ENCODE data around the gene DRC1.

DRC1 gene

DNA sequence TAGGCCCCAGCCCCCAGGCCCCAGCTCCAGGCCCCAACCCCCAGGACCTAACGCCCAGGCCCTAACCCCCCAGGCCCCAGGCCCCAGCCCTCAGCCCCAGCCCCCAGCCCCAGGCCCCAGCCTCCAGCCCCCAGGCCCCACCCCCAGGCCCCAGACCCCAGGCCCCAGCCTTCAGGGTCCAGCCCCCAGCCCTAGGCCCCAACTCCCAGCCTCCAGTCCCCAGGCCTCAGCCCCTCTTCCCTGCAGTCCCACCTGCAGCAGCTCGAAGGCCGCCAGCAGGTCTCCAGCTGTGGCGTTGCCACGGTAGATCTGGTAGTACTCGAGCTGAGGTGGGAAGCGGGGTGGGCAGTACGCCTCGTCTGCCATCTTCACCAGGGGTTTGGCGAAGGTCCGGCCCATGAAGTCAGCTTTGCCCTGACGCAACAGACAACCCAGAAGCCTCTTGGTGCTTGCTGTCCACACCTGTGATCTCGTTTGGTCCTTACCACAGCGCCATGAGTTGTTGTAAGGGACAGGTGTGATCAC, 72.6 kb downstream of the DRC1 start:
- peak in 2 of 10 donors; percentile 73 to 81 for DNase-seq
- intact Hi-C loops (cut with DNase I) = no loop called here

DNA sequence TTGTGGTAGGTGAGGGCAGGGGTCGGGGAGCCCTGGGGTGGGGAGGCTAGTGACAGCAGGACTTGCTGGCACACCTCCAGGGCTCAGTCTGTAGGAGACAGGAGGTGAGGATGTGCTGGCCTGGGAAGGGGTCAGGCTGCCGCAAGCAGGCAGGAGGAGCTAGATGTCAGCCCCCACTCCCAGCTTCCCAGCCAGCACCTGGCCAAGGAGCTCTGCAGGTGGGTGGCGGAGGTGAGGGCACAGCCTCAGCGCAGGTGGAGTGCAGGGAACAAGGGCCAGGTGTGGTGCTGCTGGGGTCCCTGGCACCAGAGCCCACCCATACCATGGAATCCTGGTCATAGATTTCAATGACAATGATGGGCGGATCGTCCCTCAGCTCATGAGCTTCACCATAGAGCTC, 73.3 kb downstream of the DRC1 start:
- DNase-seq = peak in 1 of 10 donors; percentile 73
- intact Hi-C loops (cut with DNase I) = no loop called here

DNA sequence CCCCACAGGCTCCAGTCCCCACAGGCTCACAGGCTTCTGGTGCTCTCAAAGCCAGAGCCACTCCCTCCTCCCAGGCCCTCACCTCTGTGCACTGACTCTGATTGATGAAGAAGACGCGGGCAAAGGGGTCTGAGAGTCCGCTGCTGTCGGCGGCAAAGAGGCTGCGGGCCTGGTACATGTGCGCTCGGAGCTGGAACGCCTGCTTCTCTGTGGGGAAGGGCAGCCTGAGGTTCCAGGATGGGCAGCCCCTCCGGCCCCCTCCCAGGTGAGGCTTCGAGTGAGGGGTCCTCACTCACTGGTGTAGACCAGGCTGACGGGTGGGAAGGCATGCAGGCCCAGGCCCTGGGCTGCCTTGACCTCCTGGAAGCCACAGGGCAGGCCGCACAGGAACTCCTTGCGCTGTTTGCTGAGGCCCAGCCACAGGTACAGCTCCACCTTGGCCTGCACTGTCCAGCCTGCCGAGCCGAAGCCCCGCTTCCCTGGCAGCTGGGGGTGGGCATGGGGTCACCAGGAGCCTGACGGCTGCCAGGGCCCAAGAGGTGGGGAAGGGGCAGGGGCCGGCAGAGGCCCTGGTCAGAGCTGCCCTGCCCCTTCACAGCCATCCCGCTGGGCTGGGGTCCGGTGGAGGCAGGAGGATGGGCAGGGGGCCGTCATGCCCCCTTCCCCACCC, 74.2 kb downstream of the DRC1 start:
- DNase-seq = peak in 2 of 10 donors; percentile 63 to 77
- intact Hi-C loops (cut with DNase I) = no loop called here

- DNase-seq = peak in 1 of 10 donors; percentile 55
- intact Hi-C loops (cut with DNase I) = no loop called here
Measured at GRCh38 chr2:26477126-26477910, 75.6 kb downstream of the DRC1 start.

GRCh38 chr2:26477911-26478253, 76.2 kb downstream of the DRC1 start, which contains the start of gene OTOF:
OTOF (minus strand) TSS chr2:26478124.
- intact Hi-C loops (cut with DNase I) = no loop called here
- peak in 1 of 10 donors; percentile 66 for DNase-seq

GRCh38 chr2:26478366-26478765, 76.6 kb downstream of the DRC1 start:
- intact Hi-C loops (cut with DNase I) = no loop called here
- peak in 1 of 10 donors; percentile 46 for DNase-seq

GRCh38 chr2:26479131-26479788, 77.5 kb downstream of the DRC1 start:
- peak in 1 of 10 donors; percentile 72 for DNase-seq
- intact Hi-C loops (cut with DNase I) = no loop called here

- peak in 2 of 10 donors; percentile 48 to 68 for DNase-seq
- intact Hi-C loops (cut with DNase I) = no loop called here
Measured at GRCh38 chr2:26479789-26480565, 78.3 kb downstream of the DRC1 start.

DNA sequence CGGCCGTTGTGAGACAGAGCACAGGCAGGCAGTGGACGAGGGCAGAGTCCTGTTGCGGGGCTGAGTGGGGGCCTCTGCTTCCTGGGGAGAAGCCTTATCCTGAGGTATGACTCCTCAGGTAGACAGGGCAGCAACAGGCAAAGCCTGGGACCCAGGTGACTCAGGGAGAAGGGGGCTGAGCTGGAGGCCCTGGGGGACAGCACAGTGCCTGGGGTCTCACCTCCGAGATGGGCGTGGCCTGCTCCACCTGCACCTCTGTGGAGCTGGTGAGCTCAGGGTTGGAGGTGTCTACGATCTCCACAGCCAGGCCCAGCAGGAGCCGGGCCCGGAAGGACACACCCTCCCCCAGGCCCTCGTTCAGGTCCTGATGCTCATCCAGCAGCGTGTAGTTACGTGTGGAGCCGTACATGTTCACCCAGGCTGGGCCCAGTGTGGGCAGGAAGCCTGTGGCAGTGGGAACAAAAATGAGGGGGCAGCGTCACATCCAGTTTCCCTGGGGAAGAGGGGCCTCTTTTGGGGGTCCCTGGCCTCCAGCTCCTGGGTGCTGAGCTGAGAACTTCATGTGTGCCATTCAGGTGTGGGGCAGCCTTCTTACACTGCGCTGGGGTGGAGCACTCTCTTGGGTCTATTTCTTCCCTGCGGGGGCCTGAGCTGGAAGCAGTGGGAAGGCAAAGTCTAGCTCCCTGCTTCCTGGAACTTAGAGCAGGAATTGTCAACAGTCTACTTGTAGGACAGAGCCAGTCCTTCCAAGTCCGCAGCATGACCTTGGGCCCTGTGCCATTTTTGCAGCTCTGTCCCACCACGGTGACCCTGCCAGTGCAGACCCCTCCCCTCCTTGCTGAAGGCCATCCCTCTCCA, 79.1 kb downstream of the DRC1 start:
- peak in 2 of 10 donors; percentile 52 to 73 for DNase-seq
- intact Hi-C loops (cut with DNase I) = no loop called here

DNA sequence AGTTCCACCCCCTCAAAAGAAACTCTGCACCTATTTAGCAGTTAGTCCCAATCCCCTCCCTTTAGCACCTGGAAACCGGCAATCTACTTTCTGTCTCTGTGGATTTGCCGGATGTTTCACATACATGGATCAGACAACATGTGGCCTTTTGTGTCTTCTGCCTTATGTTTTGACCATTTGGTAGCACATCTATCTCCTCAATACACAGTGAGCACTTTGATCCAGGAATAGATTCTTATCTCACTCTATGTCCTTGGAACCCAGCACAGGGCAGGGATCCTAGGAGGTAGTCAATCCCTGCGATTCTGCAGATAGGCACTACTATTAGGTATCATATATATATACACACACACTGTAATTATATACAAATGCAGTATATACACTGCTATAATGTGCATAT, 80.0 kb downstream of the DRC1 start:
- intact Hi-C loops (cut with DNase I) = no loop called here
- no peak for DNase-seq

DNA sequence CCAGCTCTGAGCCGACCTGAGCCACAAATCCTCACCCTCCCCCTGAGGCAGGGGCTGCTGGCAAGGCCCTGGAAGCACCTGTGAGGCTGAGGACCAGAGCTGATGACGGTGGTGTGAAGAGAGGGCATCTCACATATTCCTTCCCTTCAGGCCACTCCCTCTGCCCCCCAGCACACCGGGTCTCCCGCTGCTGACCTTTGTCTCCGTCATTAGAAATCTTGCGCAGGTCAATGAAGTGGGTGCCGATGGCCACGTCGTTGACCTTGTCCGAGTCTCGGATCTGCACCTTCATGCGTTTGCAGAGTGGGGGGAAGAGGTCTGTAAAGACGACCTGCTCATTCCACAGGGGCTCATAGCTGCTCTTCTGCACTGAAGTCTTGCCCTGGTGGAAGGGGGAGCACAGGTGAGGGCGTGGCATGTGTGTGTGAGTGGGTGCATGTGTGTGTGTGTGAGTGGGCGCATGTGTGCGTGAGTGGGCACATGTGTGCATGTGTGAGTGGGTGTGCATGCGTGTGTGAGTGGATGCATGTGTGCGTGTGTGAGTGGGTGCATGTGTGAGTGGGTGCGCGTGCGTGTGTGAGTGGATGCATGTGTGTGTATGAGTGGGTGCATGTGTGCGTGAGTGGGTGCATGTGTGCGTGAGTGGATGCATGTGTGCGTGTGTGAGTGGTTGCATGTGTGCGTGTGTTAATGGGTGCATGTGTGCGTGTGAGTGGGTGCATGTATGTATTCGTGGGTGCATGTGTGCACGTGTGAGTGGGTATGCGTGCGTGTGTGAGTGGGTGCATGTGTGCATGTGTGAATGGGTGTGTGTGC, 80.7 kb downstream of the DRC1 start:
- intact Hi-C loops (cut with DNase I) = no loop called here
- peak in 2 of 10 donors; percentile 52 to 75 for DNase-seq

- DNase-seq = peak in 2 of 10 donors; percentile 42 to 45
- intact Hi-C loops (cut with DNase I) = no loop called here
Measured at GRCh38 chr2:26483027-26483326, 81.3 kb downstream of the DRC1 start.

- intact Hi-C loops (cut with DNase I) = no loop called here
- peak in 2 of 10 donors; percentile 44 to 57 for DNase-seq
Measured at GRCh38 chr2:26483516-26483915, 81.8 kb downstream of the DRC1 start.

GRCh38 chr2:26483957-26484565, 82.3 kb downstream of the DRC1 start:
- DNase-seq = peak in 2 of 10 donors; percentile 46 to 66
- intact Hi-C loops (cut with DNase I) = no loop called here

GRCh38 chr2:26484579-26484978, 82.9 kb downstream of the DRC1 start:
- intact Hi-C loops (cut with DNase I) = no loop called here
- DNase-seq = peak in 2 of 10 donors; percentile 34 to 57

DNA sequence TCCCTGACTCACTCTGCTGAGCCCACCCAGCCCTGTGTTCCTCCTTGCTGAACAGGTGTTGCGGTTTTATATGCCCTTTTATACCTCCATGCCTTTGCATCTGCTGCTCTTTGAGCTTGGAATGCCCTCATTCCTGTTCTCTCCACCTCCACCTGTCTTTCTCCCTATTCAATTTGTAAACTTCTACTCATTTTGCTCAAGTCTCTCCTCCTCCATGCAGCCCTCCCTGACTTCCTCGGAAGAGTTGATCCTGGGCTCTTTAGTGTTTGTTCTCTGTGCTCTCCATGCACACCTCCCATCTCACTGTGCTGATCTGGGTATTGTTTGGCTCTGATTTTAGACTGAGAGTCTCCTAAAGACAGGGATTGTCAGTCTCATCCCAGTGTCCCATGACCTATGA, 83.4 kb downstream of the DRC1 start:
- DNase-seq = no peak

DNA sequence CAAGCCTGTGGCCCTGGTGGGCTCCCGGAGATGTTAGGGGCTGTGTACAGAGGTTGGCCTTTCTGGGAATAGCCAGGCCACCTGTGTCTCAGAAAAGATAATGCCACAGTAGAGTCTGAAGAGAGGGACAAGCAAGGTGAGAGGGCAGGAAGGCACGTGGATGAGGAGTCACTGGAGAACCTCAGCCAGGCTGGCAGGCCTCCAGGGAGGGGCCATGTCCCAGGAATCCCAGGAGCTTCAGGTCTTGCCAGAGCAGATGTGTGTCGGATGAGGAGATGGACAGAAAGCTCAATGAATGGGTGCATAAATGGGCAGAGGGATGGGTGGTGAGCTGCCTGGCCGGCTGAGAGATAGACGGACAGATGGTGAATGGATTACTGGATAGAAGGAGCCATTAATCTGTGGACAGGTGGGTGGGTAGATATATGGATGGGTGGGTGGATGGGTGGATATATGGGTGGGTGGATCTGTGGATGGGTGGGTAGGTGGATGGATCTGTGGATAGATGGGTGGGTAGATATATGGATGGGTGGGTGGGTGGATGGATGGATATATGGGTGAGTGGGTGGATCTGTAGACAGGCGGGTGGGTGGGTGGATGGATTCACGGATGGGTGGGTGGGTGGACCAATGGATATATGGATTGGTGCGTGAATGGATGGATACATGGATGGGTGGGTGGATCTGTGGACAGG, 84.2 kb downstream of the DRC1 start:
- peak in 2 of 10 donors; percentile 20 to 51 for DNase-seq
- intact Hi-C loops (cut with DNase I) = no loop called here

More for the DNA sequence above, 83.4 kb downstream of the DRC1 start:
- intact Hi-C loops (cut with DNase I) = no loop called here

DNA sequence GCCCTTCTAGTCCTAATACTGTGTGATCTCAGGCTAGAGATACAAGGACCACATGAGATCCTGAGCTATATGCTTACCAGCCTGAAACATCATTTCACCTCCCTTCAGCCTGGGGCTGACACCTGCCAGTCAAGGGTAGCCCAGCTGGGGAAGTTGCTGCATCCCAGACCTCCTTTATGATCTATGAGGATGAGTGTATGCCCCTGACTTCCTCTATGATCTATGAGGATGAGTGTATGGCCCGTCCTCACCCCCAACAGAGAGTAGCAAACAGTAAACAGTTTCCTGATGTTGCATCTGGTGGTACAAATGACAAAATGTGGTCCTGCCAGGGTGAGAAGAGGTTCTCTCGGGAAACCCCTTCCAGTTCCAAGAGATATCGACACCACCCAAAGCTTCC, 85.1 kb downstream of the DRC1 start:
- intact Hi-C loops (cut with DNase I) = no loop called here
- peak in 1 of 10 donors; percentile 5 for DNase-seq
